COLO668 (cell line): ENCODE results near the gene OR11H6.
"Not testable (repeated sequence)": the region's sequence is repeated elsewhere in the genome, so short reads cannot be mapped to it uniquely, and the experiment has no call there.

Experiments
- DNase-seq: peaks from one replicate; lab custom pipeline; 2025; ENCODE audit not compliant: unreplicated experiment; lab: John Stamatoyannopoulos, UW

OR11H6 gene

GRCh38 chr14:20262642-20263128, 39.2 kb downstream of the OR11H6 start:
- DNase-seq = no peak

GRCh38 chr14:20264361-20264760, 40.9 kb downstream of the OR11H6 start:
- DNase-seq = not testable (repeated sequence)

- DNase-seq = no peak
Observed at GRCh38 chr14:20274062-20274461, 50.6 kb downstream of the OR11H6 start.
